Mesenchymal stem cell (in vitro differentiated cells and primary cell): Measurements from ENCODE around the gene NOP9.

ENCODE experiments used
- DNase-seq: peaks from one replicate; pipeline ENCODE4 v3.0.0-alpha.2; 2013
- H2AFZ ChIP-seq: one replicate; pipeline ENCODE4 v1.6.1; 2013; ENCODE audit warnings: low read depth, mild to moderate bottlenecking, control low read depth, inconsistent platforms, low read length, moderate library complexity
- H2AK5ac ChIP-seq: 2 replicates; pipeline ENCODE4 v1.6.1; 2013; ENCODE audit warnings: low read length, moderate library complexity, mild to moderate bottlenecking, inconsistent platforms; ENCODE audit not compliant: severe bottlenecking
- H2BK120ac ChIP-seq: one replicate; pipeline ENCODE4 v1.6.1; 2013; ENCODE audit warnings: low read depth, mild to moderate bottlenecking, inconsistent platforms, low read length, moderate library complexity
- H2BK12ac ChIP-seq, 2 experiments: one replicate each; pipeline ENCODE4 v1.6.1; 2013; ENCODE audit warnings: inconsistent platforms in 2 of 2, low read length in 2 of 2, mild to moderate bottlenecking in 2 of 2, moderate library complexity in 2 of 2, control low read depth in 1 of 2
- H2BK15ac ChIP-seq: one replicate; pipeline ENCODE4 v1.6.1; 2013; ENCODE audit warnings: mild to moderate bottlenecking, low read depth, inconsistent platforms; ENCODE audit not compliant: poor library complexity, severe bottlenecking
- H2BK5ac ChIP-seq: 2 replicates; pipeline ENCODE4 v1.6.1; 2013; ENCODE audit warnings: low read depth, mild to moderate bottlenecking, low read length, control low read depth, inconsistent platforms; ENCODE audit not compliant: poor library complexity, severe bottlenecking
- H3K14ac ChIP-seq, 2 experiments: one replicate each; pipeline ENCODE4 v1.6.1; 2013; ENCODE audit warnings: inconsistent platforms in 2 of 2, low read length in 2 of 2, control low read depth in 1 of 2, mild to moderate bottlenecking in 1 of 2, moderate library complexity in 1 of 2
- H3K18ac ChIP-seq, 2 experiments: one replicate each; pipeline ENCODE4 v1.6.1; 2013; ENCODE audit warnings: inconsistent platforms in 2 of 2, low read length in 2 of 2, control low read depth in 1 of 2, low read depth in 1 of 2, mild to moderate bottlenecking in 1 of 2
- H3K23ac ChIP-seq, 2 experiments: one replicate each; pipeline ENCODE4 v1.6.1; 2013; ENCODE audit warnings: inconsistent platforms in 2 of 2, low read length in 2 of 2, mild to moderate bottlenecking in 2 of 2, moderate library complexity in 2 of 2, control low read depth in 1 of 2
- H3K27ac ChIP-seq: 2 replicates; pipeline ENCODE4 v1.5.1; 2013; ENCODE audit warnings: mild to moderate bottlenecking, moderate library complexity, low read length, control low read depth, inconsistent platforms; ENCODE audit not compliant: poor library complexity, severe bottlenecking
- H3K27me3 ChIP-seq, 2 experiments: 2 replicates each; pipeline versions ENCODE4 v1.6.1 to v1.7.0; 2013; ENCODE audit warnings: low read length in 2 of 2, mild to moderate bottlenecking in 2 of 2, moderate library complexity in 2 of 2, control low read depth in 1 of 2, inconsistent platforms in 1 of 2; ENCODE audit not compliant: control insufficient read depth in 1 of 2, insufficient read depth in 1 of 2
- H3K36me3 ChIP-seq, 2 experiments: 2 replicates each; pipeline versions ENCODE4 v1.6.1 to v1.7.0; 2013; ENCODE audit warnings: low read length in 2 of 2, control low read depth in 1 of 2, inconsistent platforms in 1 of 2, low read depth in 1 of 2, mild to moderate bottlenecking in 1 of 2; ENCODE audit not compliant: insufficient read depth in 2 of 2, control insufficient read depth in 1 of 2
- H3K4ac ChIP-seq, 2 experiments: one replicate each; pipeline ENCODE4 v1.6.1; 2013; ENCODE audit warnings: inconsistent platforms in 2 of 2, low read length in 2 of 2, mild to moderate bottlenecking in 2 of 2, moderate library complexity in 2 of 2, control low read depth in 1 of 2, low read depth in 1 of 2
- H3K4me1 ChIP-seq: 2 replicates; pipeline ENCODE4 v1.6.1; 2013; ENCODE audit warnings: low read depth, low read length, control low read depth; ENCODE audit not compliant: control insufficient read depth, insufficient read depth
- H3K4me2 ChIP-seq: 2 replicates; pipeline ENCODE4 v1.6.1; 2013; ENCODE audit warnings: low read length, mild to moderate bottlenecking, inconsistent platforms; ENCODE audit not compliant: poor library complexity, severe bottlenecking
- H3K4me3 ChIP-seq, 2 experiments: 2 replicates each; pipeline versions ENCODE4 v1.5.1 to v1.7.0; 2013; ENCODE audit warnings: low read length in 2 of 2, mild to moderate bottlenecking in 2 of 2, control low read depth in 1 of 2, low read depth in 1 of 2; ENCODE audit not compliant: insufficient read depth in 1 of 2
- H3K79me1 ChIP-seq: replicated peaks from 2 replicates; pipeline ENCODE4 v1.6.1; 2013; ENCODE audit warnings: mild to moderate bottlenecking, control low read depth, low read length, inconsistent platforms; ENCODE audit not compliant: poor library complexity, severe bottlenecking
- H3K9ac ChIP-seq: 2 replicates; pipeline ENCODE4 v1.7.0; 2013; ENCODE audit warnings: mild to moderate bottlenecking, low read length, moderate library complexity
- H3K9me3 ChIP-seq: 2 replicates; pipeline ENCODE4 v1.7.0; 2013; ENCODE audit warnings: mild to moderate bottlenecking, low read length; ENCODE audit not compliant: control insufficient read depth
- H4K8ac ChIP-seq: one replicate; pipeline ENCODE4 v1.6.1; 2013; ENCODE audit warnings: inconsistent platforms, mild to moderate bottlenecking, low read length, moderate library complexity
- H4K91ac ChIP-seq: one replicate; pipeline ENCODE4 v1.6.1; 2013; ENCODE audit warnings: mild to moderate bottlenecking, low read length, inconsistent platforms
- WGBS: methylation state at CpG from one replicate; pipeline ENCODE4 v1.1.7; 2013; ENCODE audit warnings: mixed read lengths; 5-methylcytosine and 5-hydroxymethylcytosine counted together

Gene NOP9

GRCh38 chr14:24311837-24312615 is 12.4 kb downstream of the NOP9 start:
- no peak overlapping the region for H3K23ac ChIP-seq
- H3K4me1 ChIP-seq = peaks cover 10% of the 10 kb centered on the region
- H3K79me1 ChIP-seq = peaks cover 3% of the 10 kb centered on the region
- H2BK12ac ChIP-seq = no peak overlapping the region
- no peak overlapping the region for H2AK5ac ChIP-seq
- peaks cover 0 to 7% of the 10 kb centered on the region in 2 experiments for H3K27me3 ChIP-seq
- no peak overlapping the region for H3K4ac ChIP-seq
- H2AFZ ChIP-seq = no peak overlapping the region
- peaks cover 15 to 33% of the 10 kb centered on the region in 2 experiments for H3K36me3 ChIP-seq
- no peak overlapping the region for H4K91ac ChIP-seq
- H3K18ac ChIP-seq = no peak overlapping the region
- DNase-seq = no peak
- H3K27ac ChIP-seq = no peak overlapping the region
- H3K4me2 ChIP-seq = no peak overlapping the region
- H3K9me3 ChIP-seq = no peaks in the 10 kb centered on the region
- H3K4me3 ChIP-seq = peak overlapping the region in 1 of 2 experiments; percentile 70
- no peak overlapping the region for H4K8ac ChIP-seq
- H2BK5ac ChIP-seq = no peak overlapping the region
- peak overlapping the region; percentile 63 for H3K9ac ChIP-seq
- H2BK120ac ChIP-seq = no peak overlapping the region
- 100% methylated on average over 1 of the region's 1 CpG for WGBS
- no peak overlapping the region for H3K14ac ChIP-seq
- H2BK15ac ChIP-seq = no peak overlapping the region

- Histone ChIP-seq H3K9me3 (no peaks in the 10 kb centered on the region), H4K8ac (no peak overlapping the region), H3K4me2 (no peak overlapping the region), H2AK5ac (no peak overlapping the region), H2BK12ac (no peak overlapping the region), H2AFZ (no peak overlapping the region), H2BK5ac (no peak overlapping the region), H3K14ac (no peak overlapping the region), H3K23ac (no peak overlapping the region), H3K79me1 (peaks cover 3% of the 10 kb centered on the region), H3K4ac (no peak overlapping the region), H3K36me3 (peaks cover 8 to 27% of the 10 kb centered on the region in 2 experiments), H3K9ac (no peak overlapping the region), H4K91ac (no peak overlapping the region), H3K27ac (no peak overlapping the region), H3K27me3 (peaks cover 2 to 7% of the 10 kb centered on the region in 2 experiments), H3K18ac (no peak overlapping the region), H2BK15ac (no peak overlapping the region), H3K4me3 (no peak overlapping the region), H3K4me1 (peaks cover 3% of the 10 kb centered on the region), H2BK120ac (no peak overlapping the region)
- peak; percentile 69 for DNase-seq
- 60% methylated on average over 8 of the region's 9 CpGs for WGBS
Measured at GRCh38 chr14:24312736-24313507, 13.3 kb downstream of the NOP9 start.

- 76% methylated on average over 2 of the region's 2 CpGs for WGBS
- Histone ChIP-seq H4K8ac (no peak overlapping the region), H3K36me3 (peaks cover 2 to 23% of the 10 kb centered on the region in 2 experiments), H4K91ac (no peak overlapping the region), H2AK5ac (no peak overlapping the region), H2BK5ac (no peak overlapping the region), H3K9ac (no peak overlapping the region), H3K9me3 (no peaks in the 10 kb centered on the region), H3K23ac (no peak overlapping the region), H2AFZ (no peak overlapping the region), H3K18ac (peak overlapping the region in 1 of 2 experiments; percentile 61), H3K4me3 (no peak overlapping the region), H2BK15ac (no peak overlapping the region), H3K4me1 (peaks cover 3% of the 10 kb centered on the region), H3K14ac (no peak overlapping the region), H3K79me1 (no peaks in the 10 kb centered on the region), H3K27ac (no peak overlapping the region), H2BK120ac (no peak overlapping the region), H3K4me2 (no peak overlapping the region), H2BK12ac (no peak overlapping the region), H3K4ac (no peak overlapping the region), H3K27me3 (peaks cover 7 to 12% of the 10 kb centered on the region in 2 experiments)
- DNase-seq = no peak
Measured at GRCh38 chr14:24313913-24314312, 14.3 kb downstream of the NOP9 start.
